Trophoblast cell (in vitro differentiated cells and primary cell): Measurements from ENCODE around the gene JUP.
A peak's percentile ranks its signal among the peaks of the same experiment; 100 is the strongest.
"Not testable (repeated sequence)": the region's sequence is repeated elsewhere in the genome, so short reads cannot be mapped to it uniquely, and the experiment has no call there.

Experiments used
- DNase-seq, 2 donors: peaks; one replicate each; pipeline ENCODE4 v3.0.0-alpha.2; 2016
- H2AFZ ChIP-seq: 2 replicates; pipeline ENCODE4 v1.6.1; 2013; ENCODE audit warnings: low read length, moderate library complexity, mild to moderate bottlenecking; ENCODE audit not compliant: insufficient read depth, poor library complexity
- H2AK5ac ChIP-seq: 2 replicates; pipeline ENCODE4 v1.6.1; 2013; ENCODE audit warnings: mild to moderate bottlenecking, low read length
- H2BK120ac ChIP-seq: 2 replicates; pipeline ENCODE4 v1.6.1; 2013; ENCODE audit warnings: low read length, mild to moderate bottlenecking, moderate library complexity; ENCODE audit not compliant: insufficient read depth, poor library complexity
- H2BK12ac ChIP-seq: 2 replicates; pipeline ENCODE4 v1.6.1; 2013; ENCODE audit warnings: mild to moderate bottlenecking, low read length, moderate library complexity
- H2BK5ac ChIP-seq: 2 replicates; pipeline ENCODE4 v1.6.1; 2013; ENCODE audit warnings: low read length, low read depth, moderate library complexity, mild to moderate bottlenecking; ENCODE audit not compliant: poor library complexity
- H3K14ac ChIP-seq: 2 replicates; pipeline ENCODE4 v1.6.1; 2013; ENCODE audit warnings: mild to moderate bottlenecking, low read length
- H3K18ac ChIP-seq: 2 replicates; pipeline ENCODE4 v1.6.1; 2013; ENCODE audit warnings: mild to moderate bottlenecking, low read length
- H3K23ac ChIP-seq: 2 replicates; pipeline ENCODE4 v1.6.1; 2013; ENCODE audit warnings: low read length
- H3K27ac ChIP-seq: 2 replicates; pipeline ENCODE4 v1.5.1; 2013; ENCODE audit warnings: low read depth, mild to moderate bottlenecking, inconsistent platforms, low read length, moderate library complexity
- H3K27me3 ChIP-seq: 2 replicates; pipeline ENCODE4 v1.6.1; 2013; ENCODE audit warnings: inconsistent platforms, mild to moderate bottlenecking, low read length, moderate library complexity; ENCODE audit not compliant: insufficient read depth
- H3K36me3 ChIP-seq, 2 experiments: 1 replicate in 1 of 2; 2 replicates in 1 of 2; pipeline ENCODE4 v1.6.1; 2013; ENCODE audit warnings: low read length in 2 of 2, mild to moderate bottlenecking in 2 of 2, moderate library complexity in 1 of 2; ENCODE audit not compliant: insufficient read depth in 2 of 2, control insufficient read depth in 1 of 2
- H3K4ac ChIP-seq: 2 replicates; pipeline ENCODE4 v1.6.1; 2013; ENCODE audit warnings: low read depth, mild to moderate bottlenecking, low read length, moderate library complexity
- H3K4me1 ChIP-seq, 2 experiments: 1 replicate in 1 of 2; 2 replicates in 1 of 2; pipeline ENCODE4 v1.6.1; 2013; ENCODE audit warnings: low read length in 2 of 2, mild to moderate bottlenecking in 2 of 2, moderate library complexity in 1 of 2; ENCODE audit not compliant: insufficient read depth in 2 of 2, control insufficient read depth in 1 of 2
- H3K4me2 ChIP-seq: 2 replicates; pipeline ENCODE4 v1.6.1; 2013; ENCODE audit warnings: inconsistent platforms, mild to moderate bottlenecking, low read length, moderate library complexity
- H3K4me3 ChIP-seq: 2 replicates; pipeline ENCODE4 v1.5.1; 2013; ENCODE audit warnings: mild to moderate bottlenecking, low read depth, low read length, inconsistent platforms
- H3K79me1 ChIP-seq: one replicate; pipeline ENCODE4 v1.6.1; 2013; ENCODE audit warnings: low read length
- H3K79me2 ChIP-seq: 2 replicates; pipeline ENCODE4 v1.6.1; 2013; ENCODE audit warnings: low read length, mild to moderate bottlenecking; ENCODE audit not compliant: control insufficient read depth, insufficient read depth, poor library complexity
- H3K9ac ChIP-seq: 2 replicates; pipeline ENCODE4 v1.6.1; 2013; ENCODE audit warnings: mild to moderate bottlenecking, low read length
- H3K9me3 ChIP-seq: 2 replicates; pipeline ENCODE4 v1.6.1; 2013; ENCODE audit warnings: low read depth, mild to moderate bottlenecking, control low read depth, inconsistent platforms, low read length; ENCODE audit not compliant: insufficient read depth
- H4K12ac ChIP-seq: 2 replicates; pipeline ENCODE4 v1.6.1; 2013; ENCODE audit warnings: low read depth, mild to moderate bottlenecking, low read length, moderate library complexity
- H4K8ac ChIP-seq: 2 replicates; pipeline ENCODE4 v1.6.1; 2013; ENCODE audit warnings: low read depth, mild to moderate bottlenecking, low read length, moderate library complexity
- H4K91ac ChIP-seq: one replicate; pipeline ENCODE4 v1.6.1; 2013; ENCODE audit warnings: low read depth, mild to moderate bottlenecking, low read length, moderate library complexity
- WGBS: extraction: QIAGEN DNeasy Blood & Tissue Kit; methylation state at CpG from one replicate; pipeline ENCODE4 v1.1.7; 2013; ENCODE audit warnings: missing lambda C conversion rate; ENCODE audit not compliant: insufficient read length, insufficient coverage; ENCODE audit errors: extremely low coverage; 5-methylcytosine and 5-hydroxymethylcytosine counted together

JUP gene

GRCh38 chr17:41779954-41780353 lies 6.6 kb downstream of the JUP start:
- Histone ChIP-seq H3K9me3 (no peaks in the 10 kb centered on the region), H3K4ac (peak overlapping the region; percentile 95), H2AK5ac (no peak overlapping the region), H3K4me1 (peaks cover 51% of the 10 kb centered on the region in 2 experiments), H3K79me2 (peaks cover 57% of the 10 kb centered on the region), H4K12ac (no peak overlapping the region), H2BK120ac (no peak overlapping the region), H3K27ac (no peak overlapping the region), H3K4me3 (no peak overlapping the region), H2BK12ac (no peak overlapping the region), H3K27me3 (no peaks in the 10 kb centered on the region), H3K18ac (no peak overlapping the region), H4K8ac (no peak overlapping the region), H3K4me2 (no peak overlapping the region), H3K9ac (no peak overlapping the region), H4K91ac (no peak overlapping the region), H3K14ac (no peak overlapping the region), H2AFZ (no peak overlapping the region), H3K79me1 (peaks cover 26% of the 10 kb centered on the region), H2BK5ac (no peak overlapping the region), H3K36me3 (peaks cover 34 to 44% of the 10 kb centered on the region in 2 experiments), H3K23ac (no peak overlapping the region)
- no CpG with 5 or more reads among the region's 1 CpG for WGBS
- no peak for DNase-seq

GRCh38 chr17:41777574-41778188 lies 8.8 kb downstream of the JUP start:
- WGBS = no CpG with 5 or more reads among the region's 12 CpGs
- Histone ChIP-seq H3K4ac (peak overlapping the region; percentile 77), H3K36me3 (peaks cover 39 to 47% of the 10 kb centered on the region in 2 experiments), H2AFZ (no peak overlapping the region), H3K4me2 (peak overlapping the region; percentile 11), H3K4me3 (no peak overlapping the region), H3K79me1 (peaks cover 28% of the 10 kb centered on the region), H3K27me3 (no peaks in the 10 kb centered on the region), H4K91ac (no peak overlapping the region), H4K8ac (no peak overlapping the region), H3K79me2 (peaks cover 43% of the 10 kb centered on the region), H3K18ac (peak overlapping the region; percentile 42), H3K4me1 (peaks cover 55 to 57% of the 10 kb centered on the region in 2 experiments), H2BK5ac (peak overlapping the region; percentile 8), H3K23ac (no peak overlapping the region), H4K12ac (no peak overlapping the region), H3K9ac (peak overlapping the region; percentile 37), H3K9me3 (no peaks in the 10 kb centered on the region), H3K27ac (peak overlapping the region; percentile 75), H2BK12ac (no peak overlapping the region), H2AK5ac (no peak overlapping the region), H2BK120ac (no peak overlapping the region), H3K14ac (peak overlapping the region; percentile 2)
- DNase-seq = no peak

DNA sequence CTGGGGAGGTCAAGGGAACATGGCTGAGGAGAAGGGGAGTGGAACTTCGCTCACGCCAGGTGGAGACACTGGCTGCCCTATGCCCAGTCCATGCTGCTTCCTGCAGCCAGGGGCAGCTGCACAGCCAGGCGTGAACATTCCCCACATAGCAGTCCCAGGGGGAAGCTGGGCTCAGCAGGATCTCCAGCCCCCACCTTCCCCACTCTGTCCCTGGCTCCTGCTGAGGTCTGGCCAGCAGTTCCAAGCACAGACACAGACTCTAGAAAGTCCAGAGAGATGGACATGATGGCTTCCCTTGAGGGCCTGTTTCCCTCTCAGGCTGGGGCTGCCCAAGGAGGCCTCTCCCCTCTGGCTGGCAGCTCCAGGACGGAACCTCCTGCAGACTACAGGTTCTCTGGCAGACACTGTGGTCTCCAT lies 9.3 kb downstream of the JUP start:
- no peaks in the 10 kb centered on the region for H3K9me3 ChIP-seq
- H3K4me1 ChIP-seq = peaks cover 55 to 57% of the 10 kb centered on the region in 2 experiments
- H2BK12ac ChIP-seq = no peak overlapping the region
- H3K14ac ChIP-seq = peak overlapping the region; percentile 2
- peak overlapping the region; percentile 75 for H3K27ac ChIP-seq
- no peak overlapping the region for H2BK120ac ChIP-seq
- peak overlapping the region; percentile 11 for H3K4me2 ChIP-seq
- peak overlapping the region; percentile 4 for H3K9ac ChIP-seq
- peak overlapping the region; percentile 8 for H2BK5ac ChIP-seq
- peaks cover 27% of the 10 kb centered on the region for H3K79me1 ChIP-seq
- peak overlapping the region; percentile 43 for H3K4ac ChIP-seq
- H3K79me2 ChIP-seq = peaks cover 41% of the 10 kb centered on the region
- peak in 1 of 2 donors; percentile 56 for DNase-seq
- H3K36me3 ChIP-seq = peaks cover 41 to 46% of the 10 kb centered on the region in 2 experiments
- no peak overlapping the region for H2AK5ac ChIP-seq
- H4K8ac ChIP-seq = no peak overlapping the region
- no peak overlapping the region for H3K18ac ChIP-seq
- H2AFZ ChIP-seq = no peak overlapping the region
- H3K27me3 ChIP-seq = no peaks in the 10 kb centered on the region
- no peak overlapping the region for H4K12ac ChIP-seq
- H4K91ac ChIP-seq = no peak overlapping the region
- no peak overlapping the region for H3K4me3 ChIP-seq
- no CpG with 5 or more reads among the region's 4 CpGs for WGBS
- H3K23ac ChIP-seq = no peak overlapping the region

DNA sequence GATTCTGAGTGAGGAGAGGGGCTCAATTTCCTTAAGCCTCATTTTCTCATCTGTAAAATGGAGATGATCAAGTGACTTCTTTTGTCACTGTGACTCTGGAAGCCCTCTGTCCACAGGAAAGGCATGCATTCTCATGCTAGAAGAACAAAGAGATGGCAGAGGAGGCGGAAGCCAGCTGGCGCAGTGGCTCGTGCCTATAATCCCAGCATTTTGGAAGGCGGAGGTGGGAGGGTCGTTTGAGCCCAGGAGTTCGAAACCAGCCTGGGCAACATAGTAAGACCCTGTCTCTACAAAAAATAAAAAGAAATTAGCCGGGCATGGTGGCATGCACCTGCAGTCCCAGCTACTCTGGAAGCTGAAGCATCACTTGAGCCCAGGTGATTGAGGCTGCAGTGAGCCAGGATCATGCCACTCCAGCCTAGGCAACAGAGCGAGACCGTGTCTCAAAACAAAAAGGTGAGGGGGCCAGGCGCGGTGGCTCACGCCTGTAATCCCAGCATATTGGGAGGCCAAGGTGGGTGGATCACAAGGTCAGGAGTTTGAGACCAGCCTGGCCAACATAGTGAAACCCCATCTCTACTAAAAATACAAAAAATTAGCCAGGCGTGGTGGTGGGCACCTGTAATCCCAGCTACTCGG lies 10.1 kb downstream of the JUP start:
- peak overlapping the region; percentile 34 for H4K91ac ChIP-seq
- H3K4me2 ChIP-seq, H3K9me3 ChIP-seq, H3K14ac ChIP-seq, H2BK12ac ChIP-seq, H2AK5ac ChIP-seq, DNase-seq, H2BK5ac ChIP-seq, H4K8ac ChIP-seq, H3K4me3 ChIP-seq, H3K23ac ChIP-seq, H4K12ac ChIP-seq, H2AFZ ChIP-seq, H3K18ac ChIP-seq, H3K27me3 ChIP-seq: not testable (repeated sequence)
- H3K79me1 ChIP-seq = peaks cover 33% of the 10 kb centered on the region
- H3K79me2 ChIP-seq = peaks cover 40% of the 10 kb centered on the region
- peak overlapping the region; percentile 67 for H3K27ac ChIP-seq
- no CpG with 5 or more reads among the region's 14 CpGs for WGBS
- H3K4ac ChIP-seq = peak overlapping the region; percentile 64
- H3K9ac ChIP-seq = peak overlapping the region; percentile 3
- H3K4me1 ChIP-seq = peaks cover 54 to 56% of the 10 kb centered on the region in 2 experiments
- peaks cover 47% of the 10 kb centered on the region in 2 experiments for H3K36me3 ChIP-seq
- peak overlapping the region; percentile 72 for H2BK120ac ChIP-seq
